GM18951 (cell line): ENCODE results near the gene MAPK8IP3.

ENCODE experiments used
- POLR2A ChIP-seq: IDR thresholded peaks from 4 replicates; pipeline ENCODE4 v1.6.1; 2011; ENCODE audit warnings: mild to moderate bottlenecking; ENCODE audit not compliant: insufficient read length, insufficient read depth; ENCODE audit errors: extremely low read depth
- in situ Hi-C: fragments of 300-500 bp; cut with MboI; formaldehyde crosslinking; loops from one replicate; pipeline ENCODE4 v1.12.0; 2022; ENCODE audit warnings: low sequenced_read_pairs, mixed read lengths, inconsistent platforms; ENCODE audit not compliant: unreplicated experiment

The MAPK8IP3 gene

GRCh38 chr16:1705688-1706385 is at the start of gene MAPK8IP3:
Gene MAPK8IP3, plus strand, starts transcription at chr16:1706195. Its CDS starts 145 bp downstream, at chr16:1706340.
- in situ Hi-C loops, result no loop called here
- peak; percentile 99 for TF ChIP-seq POLR2A

GRCh38 chr16:1656808-1657617 is 49.0 kb upstream of the MAPK8IP3 start:
- TF ChIP-seq POLR2A, result no peak
- in situ Hi-C loops, result no loop called here

- TF ChIP-seq POLR2A, result no peak
- in situ Hi-C loops, result no loop called here
These were observed 48.2 kb upstream of the MAPK8IP3 start for GRCh38 chr16:1657841-1658240.

- in situ Hi-C loops, result no loop called here
- TF ChIP-seq POLR2A, result no peak
These were observed 47.0 kb upstream of the MAPK8IP3 start for GRCh38 chr16:1659031-1659430.

GRCh38 chr16:1661826-1662225 is 44.2 kb upstream of the MAPK8IP3 start:
- TF ChIP-seq POLR2A, result no peak
- in situ Hi-C loops, result no loop called here

GRCh38 chr16:1662543-1662942 is 43.5 kb upstream of the MAPK8IP3 start:
- no peak for TF ChIP-seq POLR2A
- in situ Hi-C loops, result no loop called here

- TF ChIP-seq POLR2A, result no peak
- in situ Hi-C loops, result no loop called here
These were observed 40.2 kb upstream of the MAPK8IP3 start for GRCh38 chr16:1665829-1666228.

GRCh38 chr16:1666316-1666715 is 39.7 kb upstream of the MAPK8IP3 start:
- TF ChIP-seq POLR2A, result no peak
- in situ Hi-C loops, result no loop called here

GRCh38 chr16:1667271-1667670 is 38.7 kb upstream of the MAPK8IP3 start:
- TF ChIP-seq POLR2A, result no peak
- in situ Hi-C loops, result no loop called here

GRCh38 chr16:1667916-1668315 is 38.1 kb upstream of the MAPK8IP3 start:
- in situ Hi-C loops, result no loop called here
- TF ChIP-seq POLR2A, result no peak

GRCh38 chr16:1668612-1669319 is 37.2 kb upstream of the MAPK8IP3 start:
- no peak for TF ChIP-seq POLR2A
- in situ Hi-C loops, result no loop called here

- in situ Hi-C loops, result no loop called here
- no peak for TF ChIP-seq POLR2A
These were observed 36.3 kb upstream of the MAPK8IP3 start for GRCh38 chr16:1669698-1670097.

GRCh38 chr16:1670371-1670770 is 35.6 kb upstream of the MAPK8IP3 start:
- in situ Hi-C loops, result no loop called here
- TF ChIP-seq POLR2A, result no peak
